HG03175 (cell line): ENCODE measurements around the gene MSANTD2.

ENCODE experiments used
- ATAC-seq: cut with Tn5 transposase; IDR thresholded peaks from one replicate; pipeline ENCODE4 v1.9.1; 2021; ENCODE audit warnings: mild to moderate bottlenecking, moderate library complexity; ENCODE audit not compliant: unreplicated experiment

Gene MSANTD2

GRCh38 chr11:124738713-124739478 lies 61.3 kb downstream of the MSANTD2 start:
- no peak for ATAC-seq

- ATAC-seq = no peak
Observed at GRCh38 chr11:124737638-124738305, 62.4 kb downstream of the MSANTD2 start.

DNA sequence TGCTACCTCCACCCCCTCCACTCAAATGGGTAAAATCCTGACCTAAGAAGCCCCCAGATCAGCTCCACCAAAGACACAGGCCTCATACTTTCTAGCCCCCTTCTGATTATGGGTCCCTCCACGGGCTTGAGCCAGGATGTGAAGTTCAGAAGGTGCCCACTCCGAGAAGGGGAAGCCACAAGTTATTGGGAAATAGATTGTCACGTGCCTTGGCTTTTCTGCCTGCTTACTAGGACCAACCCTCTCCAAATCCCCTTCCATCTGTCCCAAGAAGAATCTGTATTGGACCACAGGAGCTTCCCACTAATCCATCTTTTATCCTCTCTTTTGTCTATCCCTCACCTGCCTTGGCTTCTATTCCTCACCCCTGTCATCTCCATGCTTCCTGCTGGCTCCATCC lies 63.5 kb downstream of the MSANTD2 start:
- no peak for ATAC-seq

GRCh38 chr11:124732230-124732629 lies 68.0 kb downstream of the MSANTD2 start:
- no peak for ATAC-seq

- no peak for ATAC-seq
Observed at GRCh38 chr11:124729571-124729970, 70.6 kb downstream of the MSANTD2 start.

DNA sequence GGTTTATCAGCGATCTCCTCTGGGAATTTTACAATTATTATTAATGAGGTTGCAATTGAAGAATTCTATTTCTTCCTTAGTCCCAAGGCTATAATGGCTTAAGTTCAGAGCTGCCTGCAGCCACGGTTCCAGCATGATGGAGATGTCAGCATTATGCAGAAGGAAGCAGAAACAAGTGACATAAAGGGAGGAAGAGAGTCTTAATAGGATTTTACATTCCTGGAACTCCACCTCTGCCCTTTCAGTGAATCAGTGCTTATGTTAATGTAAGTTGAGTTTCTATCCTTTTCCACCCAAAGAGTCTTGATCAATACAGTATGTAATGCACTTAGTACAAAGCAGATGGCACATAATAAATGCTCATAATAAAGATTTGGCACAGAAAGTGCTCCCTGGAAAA lies 72.1 kb downstream of the MSANTD2 start:
- no peak for ATAC-seq

GRCh38 chr11:124727474-124727873 lies 72.7 kb downstream of the MSANTD2 start:
- ATAC-seq = no peak

DNA sequence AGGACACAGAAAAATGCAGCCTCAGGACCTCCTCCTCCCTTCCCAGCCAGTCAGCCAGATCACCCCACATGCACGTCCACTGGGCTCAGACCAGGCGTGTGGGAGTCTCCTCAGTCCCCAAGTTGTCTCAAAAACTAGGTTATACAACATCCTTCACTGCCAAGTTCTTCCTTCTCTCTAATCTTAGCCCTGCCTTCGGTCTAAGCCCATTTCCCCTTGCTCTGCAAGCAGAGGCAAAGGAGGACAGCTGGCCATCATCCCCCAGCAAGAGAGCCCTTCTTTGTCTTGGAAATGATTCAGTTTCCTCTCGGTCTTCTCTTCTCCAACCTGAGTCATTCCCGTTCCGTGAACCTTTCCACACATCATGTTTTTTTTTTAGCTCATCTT lies 74.5 kb downstream of the MSANTD2 start:
- ATAC-seq = no peak

DNA sequence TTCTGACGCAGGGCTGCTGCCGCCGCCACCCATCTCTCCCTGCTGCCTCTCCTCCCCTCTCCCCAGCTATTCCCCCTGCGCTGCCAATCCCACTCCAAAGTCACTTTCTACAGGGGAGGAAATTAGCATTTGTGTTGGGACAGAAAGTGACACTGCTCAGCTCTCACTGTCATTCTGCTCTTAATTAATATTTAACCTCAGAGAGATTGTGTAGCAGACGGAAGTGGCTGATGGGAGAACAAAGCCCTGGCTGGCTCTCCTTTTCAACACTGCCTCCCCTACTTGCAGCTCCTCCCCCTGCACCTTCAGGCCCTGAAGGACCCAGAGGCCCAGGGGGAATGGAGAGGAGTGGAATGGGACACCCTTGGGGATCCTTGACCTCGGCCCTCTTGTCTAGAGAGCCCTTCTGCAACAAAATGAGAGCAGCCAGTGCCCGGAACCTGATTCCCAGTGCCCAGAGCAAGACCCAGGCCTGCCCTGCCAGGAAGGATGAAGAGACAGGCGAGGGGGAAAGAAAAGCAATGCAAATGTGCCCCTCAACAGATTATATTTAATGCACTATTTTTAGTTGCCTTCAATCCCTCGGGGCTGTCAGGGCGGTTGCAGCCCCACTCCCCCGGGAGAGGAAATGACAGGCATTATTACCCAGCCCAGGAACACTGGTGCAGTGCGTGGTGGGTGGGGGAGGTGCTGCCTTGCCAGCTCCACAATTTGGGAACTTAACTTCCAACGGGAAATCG lies 75.1 kb downstream of the MSANTD2 start:
- peak; percentile 99 for ATAC-seq

GRCh38 chr11:124722176-124722575 lies 78.0 kb downstream of the MSANTD2 start:
- no peak for ATAC-seq

- no peak for ATAC-seq
Observed at GRCh38 chr11:124719534-124719933, 80.7 kb downstream of the MSANTD2 start.

GRCh38 chr11:124718801-124719200 lies 81.4 kb downstream of the MSANTD2 start:
- no peak for ATAC-seq

GRCh38 chr11:124717786-124718651 lies 82.2 kb downstream of the MSANTD2 start:
- no peak for ATAC-seq

- no peak for ATAC-seq
Observed at GRCh38 chr11:124717421-124717785, 82.8 kb downstream of the MSANTD2 start.

GRCh38 chr11:124716591-124716990 lies 83.6 kb downstream of the MSANTD2 start:
- ATAC-seq = no peak
